ENCODE data around the gene CDH24.

Gene CDH24

GRCh38 chr14:23062002-23062401, 4.7 kb upstream of the CDH24 start:
- TF ChIP-seq CTCF (IDR thresholded peaks at IDR 0.05; ENCODE audit: borderline replicate concordance, control extremely low read depth, extremely low read depth, insufficient read depth, missing control alignments) = no peak
- in situ Hi-C loops (cut with MboI; ENCODE audit: low sequenced_read_pairs, unreplicated experiment) = no loop called here
- DNase-seq (ENCODE audit: low spot score) = no peak

GRCh38 chr14:23060536-23061260, 3.4 kb upstream of the CDH24 start:
- TF ChIP-seq CTCF (IDR thresholded peaks at IDR 0.05; ENCODE audit: borderline replicate concordance, control extremely low read depth, extremely low read depth, insufficient read depth, missing control alignments) = no peak
- in situ Hi-C loops (cut with MboI; ENCODE audit: low sequenced_read_pairs, unreplicated experiment) = no loop called here
- peak; percentile 10 for DNase-seq (ENCODE audit: low spot score)

GRCh38 chr14:23058654-23059504, 1.6 kb upstream of the CDH24 start:
- peak; percentile 32 for DNase-seq (ENCODE audit: low spot score)
- TF ChIP-seq CTCF (IDR thresholded peaks at IDR 0.05; ENCODE audit: borderline replicate concordance, control extremely low read depth, extremely low read depth, insufficient read depth, missing control alignments) = no peak
- in situ Hi-C loops (cut with MboI; ENCODE audit: low sequenced_read_pairs, unreplicated experiment) = no loop called here

GRCh38 chr14:23057757-23058653, 685 bp upstream of the CDH24 start:
- TF ChIP-seq CTCF (IDR thresholded peaks at IDR 0.05; ENCODE audit: borderline replicate concordance, control extremely low read depth, extremely low read depth, insufficient read depth, missing control alignments) = peak; percentile 94
- in situ Hi-C loops (cut with MboI; ENCODE audit: low sequenced_read_pairs, unreplicated experiment) = no loop called here
- DNase-seq (ENCODE audit: low spot score) = peak; percentile 92

GRCh38 chr14:23056145-23056955, 970 bp downstream of the CDH24 start:
- TF ChIP-seq CTCF (IDR thresholded peaks at IDR 0.05; ENCODE audit: borderline replicate concordance, control extremely low read depth, extremely low read depth, insufficient read depth, missing control alignments) = peak; percentile 73
- DNase-seq (ENCODE audit: low spot score) = peak; percentile 91
- in situ Hi-C loops (cut with MboI; ENCODE audit: low sequenced_read_pairs, unreplicated experiment) = no loop called here

All from GM13976 (cell line).